ENCODE results near the gene N4BP2L1.

Gene N4BP2L1

GRCh38 chr13:32431361-32431760 is 3.4 kb upstream of the N4BP2L1 start:
- DNase-seq (ENCODE audit: low read depth) = no peak

GRCh38 chr13:32430018-32430747 is 2.3 kb upstream of the N4BP2L1 start:
- no peak for DNase-seq (ENCODE audit: low read depth)

GRCh38 chr13:32429433-32429909 is 1.5 kb upstream of the N4BP2L1 start:
- DNase-seq (ENCODE audit: low read depth) = no peak

GRCh38 chr13:32428581-32429432 is 877 bp upstream of the N4BP2L1 start:
- DNase-seq (ENCODE audit: low read depth) = no peak

GRCh38 chr13:32426990-32427851 is 709 bp downstream of the N4BP2L1 start:
- no peak for DNase-seq (ENCODE audit: low read depth)

- DNase-seq (ENCODE audit: low read depth) = no peak
Measured at GRCh38 chr13:32426191-32426989, 1.5 kb downstream of the N4BP2L1 start.

GRCh38 chr13:32425158-32425557 is 2.8 kb downstream of the N4BP2L1 start:
- no peak for DNase-seq (ENCODE audit: low read depth)

GRCh38 chr13:32423592-32423991 is 4.3 kb downstream of the N4BP2L1 start:
- DNase-seq (ENCODE audit: low read depth) = no peak

GRCh38 chr13:32419862-32420261 is 8.1 kb downstream of the N4BP2L1 start:
- no peak for DNase-seq (ENCODE audit: low read depth)

GRCh38 chr13:32417995-32418394 is 9.9 kb downstream of the N4BP2L1 start:
- DNase-seq (ENCODE audit: low read depth) = no peak

GRCh38 chr13:32415019-32415418 is 12.9 kb downstream of the N4BP2L1 start:
- DNase-seq (ENCODE audit: low read depth) = no peak

GRCh38 chr13:32414580-32414979 is 13.3 kb downstream of the N4BP2L1 start:
- DNase-seq (ENCODE audit: low read depth) = no peak

- no peak for DNase-seq (ENCODE audit: low read depth)
Measured at GRCh38 chr13:32413284-32413683, 14.6 kb downstream of the N4BP2L1 start.

GRCh38 chr13:32409561-32410421 is 18.1 kb downstream of the N4BP2L1 start:
- no peak for DNase-seq (ENCODE audit: low read depth)

- DNase-seq (ENCODE audit: low read depth) = no peak
Measured at GRCh38 chr13:32409001-32409313, 19.0 kb downstream of the N4BP2L1 start.

- DNase-seq (ENCODE audit: low read depth) = no peak
Measured at GRCh38 chr13:32408296-32409000, 19.5 kb downstream of the N4BP2L1 start.

- no peak for DNase-seq (ENCODE audit: low read depth)
Measured at GRCh38 chr13:32407854-32408253, 20.1 kb downstream of the N4BP2L1 start.

GRCh38 chr13:32403108-32403507 is 24.8 kb downstream of the N4BP2L1 start:
- DNase-seq (ENCODE audit: low read depth) = no peak

GRCh38 chr13:32391101-32391619 is 36.8 kb downstream of the N4BP2L1 start:
- no peak for DNase-seq (ENCODE audit: low read depth)

- DNase-seq (ENCODE audit: low read depth) = no peak
Measured at GRCh38 chr13:32390484-32390883, 37.4 kb downstream of the N4BP2L1 start.
